ENCODE results near the gene IL1RAPL2.

DNA sequence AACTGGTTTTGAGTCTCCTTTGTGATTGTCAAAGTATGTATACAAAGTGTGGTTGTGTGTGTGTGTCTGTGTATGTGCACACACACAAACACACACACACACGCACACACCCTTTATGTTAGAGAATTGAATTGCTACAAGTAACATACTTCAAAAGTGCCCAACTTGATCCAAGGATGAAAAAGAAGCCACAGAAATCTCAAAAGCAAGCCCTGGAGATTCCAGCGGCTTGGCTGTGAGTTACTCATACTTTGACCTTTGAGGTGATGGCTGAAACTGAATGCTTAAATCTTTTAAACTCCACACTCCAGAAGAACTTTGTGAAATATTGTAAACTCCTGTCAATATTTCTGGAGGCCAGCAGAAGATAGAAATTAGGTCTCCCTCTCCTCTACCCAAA is 1087.9 kb downstream of the IL1RAPL2 start:
- TF ChIP-seq CTCF (IDR thresholded peaks at IDR 0.05 in 4 of 5, conservative IDR thresholded peaks at IDR 0.05 in 1 of 5) (no peak), POLR2A (IDR thresholded peaks at IDR 0.05) (no peak)
